Measurements from ENCODE around the gene CLDN4. TPM values are rescaled to one million over a fixed set of nuclear protein-coding genes. Genes with fewer than 3 reads are reported as not detected.

Gene CLDN4
- total and polyA plus RNA-seq, 9 of the 15 experiments (the other 6 are each of a cell fraction or from before 2014, with no cell fraction given), result 0.05 to 0.60 (median 0.06) TPM; not detected in 3

DNA sequence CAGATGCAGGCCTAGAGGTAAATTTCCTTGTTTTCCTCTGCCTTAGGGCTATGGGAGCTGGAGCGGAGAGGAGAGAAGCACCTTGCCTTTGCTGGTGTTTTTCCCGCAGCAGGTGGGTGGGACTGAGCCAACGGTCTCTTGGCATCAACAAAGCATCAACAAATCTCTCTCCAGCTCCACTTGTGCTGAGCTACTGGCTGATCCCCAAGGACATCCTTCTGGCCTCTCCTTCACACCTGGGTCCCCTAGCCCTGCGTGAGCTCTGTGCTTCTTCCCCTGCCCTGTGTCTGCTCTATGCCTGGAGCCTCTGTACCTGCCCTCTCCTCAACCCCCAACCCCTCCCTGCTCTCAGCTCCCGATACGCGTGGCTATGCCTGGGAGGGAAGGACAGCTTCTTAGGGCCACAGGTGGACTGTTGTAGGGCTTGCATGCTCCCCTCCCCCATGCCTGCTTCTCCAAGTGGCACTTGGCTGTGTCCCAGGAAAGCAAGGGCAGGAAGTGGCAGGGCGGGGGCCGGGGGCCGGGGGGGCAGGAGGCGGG is 3.2 kb upstream of the CLDN4 start:
- CTCF ChIA-PET (ENCODE audit: low intra/inter-chr PET ratio), result interaction anchor here (1.9 kb wide), 1 partner anchor 28 kb away, joined by 8 read pairs; no protein-coding TSS in a partner anchor
- no TSS peak for BruUV-seq (replicated peaks)
- in situ Hi-C loops (cut with MboI), result no loop called here

More for the DNA sequence above, 3.2 kb upstream of the CLDN4 start:
- Histone ChIP-seq H3K4me1 (replicated peaks in 1 of 2; ENCODE audit: control insufficient read depth in 2 of 2, insufficient read depth in 2 of 2, low read length in 2 of 2) (peaks cover 23 to 46% of the 10 kb centered on the region in 2 experiments), H3K27me3 (ENCODE audit: control insufficient read depth in 2 of 2, insufficient read depth in 2 of 2, low read length in 2 of 2) (no peaks in the 10 kb centered on the region), H3K4me2 (ENCODE audit: insufficient read depth, low read length) (no peak overlapping the region), H3K9ac (ENCODE audit: insufficient read depth in 1 of 2, low read depth in 2 of 2, low read length in 2 of 2) (peak overlapping the region in 1 of 2 experiments; percentile 78; a peak in 1 of 4 replicates), H3K9me3 (replicated peaks; ENCODE audit: control insufficient read depth, insufficient read depth, low read depth, low read length) (no peaks in the 10 kb centered on the region), H2AFZ (ENCODE audit: low read depth, low read length) (peak overlapping the region; percentile 36; the same call in 1 of the 2 replicates), H3K27ac (ENCODE audit: extremely low read depth, low read depth, low read length) (no peak overlapping the region), H3K36me3 (ENCODE audit: control insufficient read depth, insufficient read depth, low read length) (no peaks in the 10 kb centered on the region), H4K20me1 (replicated peaks; ENCODE audit: control insufficient read depth, insufficient read depth, low read length) (no peaks in the 10 kb centered on the region), H3K9me1 (ENCODE audit: control insufficient read depth, insufficient read depth, low read length) (no peaks in the 10 kb centered on the region), H3K4me3 (no peak overlapping the region), H3K79me2 (ENCODE audit: control insufficient read depth, insufficient read depth, low read length) (no peaks in the 10 kb centered on the region)
- peak in 3 of 4 experiments; percentile 45 to 67 (median 63) for DNase-seq (ENCODE audit: extremely low read depth in 1 of 4, low spot score in 3 of 4)
- WGBS (ENCODE audit: insufficient coverage, low coverage, missing lambda C conversion rate), result 34% methylated on average over 10 of the region's 11 CpGs
- intact Hi-C loops (cut with micrococcal nuclease), result loop anchor here (2.0 kb wide), 1 partner anchor 27 kb away; no protein-coding TSS in a partner anchor
- FAIRE-seq, result no peak
- POLR2A ChIA-PET, result no interaction called here
- no peak for TF ChIP-seq ZFP30 (CRISPR knock-in tag; IDR thresholded peaks at IDR 0.05; ENCODE audit: borderline replicate concordance)
- TF ChIP-seq ZBTB9 (CRISPR knock-in tag; IDR thresholded peaks at IDR 0.05), result no peak
- TF ChIP-seq RCOR1 (IDR thresholded peaks at IDR 0.05; ENCODE audit: borderline replicate concordance in 1 of 2, low read depth in 2 of 2, low read length in 2 of 2), result 0 out of 4 replicates have a peak, but pooled peaks of 1 of the 2 experiments have one; percentile 10
- TF ChIP-seq, protein P1, sequence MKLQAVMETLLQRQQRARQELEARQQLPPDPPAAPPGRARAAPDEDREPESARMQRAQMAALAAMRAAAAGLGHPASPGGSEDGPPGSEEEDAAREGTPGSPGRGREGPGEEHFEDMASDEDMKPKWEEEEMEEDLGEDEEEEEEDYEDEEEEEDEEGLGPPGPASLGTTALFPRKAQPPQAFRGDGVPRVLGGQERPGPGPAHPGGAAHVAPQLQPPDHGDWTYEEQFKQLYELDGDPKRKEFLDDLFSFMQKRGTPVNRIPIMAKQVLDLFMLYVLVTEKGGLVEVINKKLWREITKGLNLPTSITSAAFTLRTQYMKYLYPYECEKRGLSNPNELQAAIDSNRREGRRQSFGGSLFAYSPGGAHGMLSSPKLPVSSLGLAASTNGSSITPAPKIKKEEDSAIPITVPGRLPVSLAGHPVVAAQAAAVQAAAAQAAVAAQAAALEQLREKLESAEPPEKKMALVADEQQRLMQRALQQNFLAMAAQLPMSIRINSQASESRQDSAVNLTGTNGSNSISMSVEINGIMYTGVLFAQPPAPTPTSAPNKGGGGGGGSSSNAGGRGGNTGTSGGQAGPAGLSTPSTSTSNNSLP (IDR thresholded peaks at IDR 0.05; ENCODE audit: borderline replicate concordance, low read depth, low read length), result no peak
- TF ChIP-seq GABPA (tag; conservative IDR thresholded peaks at IDR 0.05; ENCODE audit: low read depth), result peak; percentile 48; the same call in 1 of the 2 replicates
- no peak for TF ChIP-seq TEAD4 (IDR thresholded peaks at IDR 0.05; ENCODE audit: low read length)
- TF ChIP-seq TEAD4 (CRISPR knock-in tag; IDR thresholded peaks at IDR 0.05; ENCODE audit: borderline replicate concordance), result no peak
- no peak for TF ChIP-seq NFXL1 (CRISPR knock-in tag; IDR thresholded peaks at IDR 0.05)
- no peak for TF ChIP-seq NR4A1 (CRISPR knock-in tag; IDR thresholded peaks at IDR 0.05)
- no peak for TF ChIP-seq NR4A1 (tag; IDR thresholded peaks at IDR 0.05)
- TF ChIP-seq ZNF395 (CRISPR knock-in tag; IDR thresholded peaks at IDR 0.05), result 0 out of 2 replicates have a peak, but pooled peaks have one; percentile 14
- TF ChIP-seq MBD2 (IDR thresholded peaks at IDR 0.05; ENCODE audit: borderline replicate concordance, low read depth), result no peak
- peak; percentile 20 for ATAC-seq

Data from K562 (cell line).